ENCODE results near the gene LRRK1.
A peak's percentile ranks its signal among the peaks of the same experiment; 100 is the strongest.

The LRRK1 gene

GRCh38 chr15:100940767-100941379 lies 21.7 kb downstream of the LRRK1 start:
- DNase-seq (ENCODE audit: low spot score), result peak; percentile 70
- in situ Hi-C loops (cut with MboI; ENCODE audit: low sequenced_read_pairs, unreplicated experiment), result no loop called here
- TF ChIP-seq, protein P1, sequence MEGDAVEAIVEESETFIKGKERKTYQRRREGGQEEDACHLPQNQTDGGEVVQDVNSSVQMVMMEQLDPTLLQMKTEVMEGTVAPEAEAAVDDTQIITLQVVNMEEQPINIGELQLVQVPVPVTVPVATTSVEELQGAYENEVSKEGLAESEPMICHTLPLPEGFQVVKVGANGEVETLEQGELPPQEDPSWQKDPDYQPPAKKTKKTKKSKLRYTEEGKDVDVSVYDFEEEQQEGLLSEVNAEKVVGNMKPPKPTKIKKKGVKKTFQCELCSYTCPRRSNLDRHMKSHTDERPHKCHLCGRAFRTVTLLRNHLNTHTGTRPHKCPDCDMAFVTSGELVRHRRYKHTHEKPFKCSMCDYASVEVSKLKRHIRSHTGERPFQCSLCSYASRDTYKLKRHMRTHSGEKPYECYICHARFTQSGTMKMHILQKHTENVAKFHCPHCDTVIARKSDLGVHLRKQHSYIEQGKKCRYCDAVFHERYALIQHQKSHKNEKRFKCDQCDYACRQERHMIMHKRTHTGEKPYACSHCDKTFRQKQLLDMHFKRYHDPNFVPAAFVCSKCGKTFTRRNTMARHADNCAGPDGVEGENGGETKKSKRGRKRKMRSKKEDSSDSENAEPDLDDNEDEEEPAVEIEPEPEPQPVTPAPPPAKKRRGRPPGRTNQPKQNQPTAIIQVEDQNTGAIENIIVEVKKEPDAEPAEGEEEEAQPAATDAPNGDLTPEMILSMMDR (IDR thresholded peaks at IDR 0.05; ENCODE audit: borderline replicate concordance, control extremely low read depth, extremely low read depth, insufficient read depth, missing control alignments), result no peak

- in situ Hi-C loops (cut with MboI; ENCODE audit: low sequenced_read_pairs, unreplicated experiment), result no loop called here
- TF ChIP-seq, protein P1 (IDR thresholded peaks at IDR 0.05; ENCODE audit: borderline replicate concordance, control extremely low read depth, extremely low read depth, insufficient read depth, missing control alignments), result no peak
- DNase-seq (ENCODE audit: low spot score), result peak; percentile 69
These were observed 22.4 kb downstream of the LRRK1 start for GRCh38 chr15:100941536-100941935.

GRCh38 chr15:100942656-100943425 lies 23.7 kb downstream of the LRRK1 start:
- in situ Hi-C loops (cut with MboI; ENCODE audit: low sequenced_read_pairs, unreplicated experiment), result no loop called here
- no peak for DNase-seq (ENCODE audit: low spot score)
- TF ChIP-seq, protein P1 (IDR thresholded peaks at IDR 0.05; ENCODE audit: borderline replicate concordance, control extremely low read depth, extremely low read depth, insufficient read depth, missing control alignments), result no peak

GRCh38 chr15:100944244-100944895 lies 25.2 kb downstream of the LRRK1 start:
- no peak for DNase-seq (ENCODE audit: low spot score)
- in situ Hi-C loops (cut with MboI; ENCODE audit: low sequenced_read_pairs, unreplicated experiment), result no loop called here
- TF ChIP-seq, protein P1 (IDR thresholded peaks at IDR 0.05; ENCODE audit: borderline replicate concordance, control extremely low read depth, extremely low read depth, insufficient read depth, missing control alignments), result no peak

DNA sequence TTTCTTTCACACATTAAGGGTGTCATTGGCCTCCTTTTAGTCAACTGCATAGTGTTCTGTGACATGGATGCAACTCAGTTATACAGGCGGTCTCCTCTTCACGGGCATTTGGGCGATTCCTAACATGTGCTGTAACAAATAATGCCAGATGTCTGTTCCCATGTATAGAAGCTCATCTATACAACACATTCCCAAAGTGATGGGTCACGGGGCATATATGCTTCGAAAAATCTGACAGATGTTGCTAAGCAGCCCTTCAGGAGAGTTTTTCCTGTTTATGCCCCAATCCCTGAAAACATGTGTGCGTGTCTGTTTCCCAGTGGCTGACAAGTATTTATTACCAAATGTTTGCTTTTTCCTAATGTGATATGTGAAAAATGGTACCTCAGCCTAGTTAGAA lies 25.8 kb downstream of the LRRK1 start:
- TF ChIP-seq, protein P1 (IDR thresholded peaks at IDR 0.05; ENCODE audit: borderline replicate concordance, control extremely low read depth, extremely low read depth, insufficient read depth, missing control alignments), result no peak
- no peak for DNase-seq (ENCODE audit: low spot score)

GRCh38 chr15:100947760-100948429 lies 28.7 kb downstream of the LRRK1 start:
- in situ Hi-C loops (cut with MboI; ENCODE audit: low sequenced_read_pairs, unreplicated experiment), result no loop called here
- TF ChIP-seq, protein P1 (IDR thresholded peaks at IDR 0.05; ENCODE audit: borderline replicate concordance, control extremely low read depth, extremely low read depth, insufficient read depth, missing control alignments), result no peak
- DNase-seq (ENCODE audit: low spot score), result no peak

More for the DNA sequence above, 25.8 kb downstream of the LRRK1 start:
- in situ Hi-C loops (cut with MboI; ENCODE audit: low sequenced_read_pairs, unreplicated experiment), result no loop called here

Data from GM13976 (cell line).